Measurements from ENCODE around the gene GLIS1. TPM values are rescaled to one million over a fixed set of nuclear protein-coding genes. Genes with fewer than 3 reads are reported as not detected.

The GLIS1 gene
- polyA plus RNA-seq, 1 donor from 2014 or later = not detected

GRCh38 chr1:53653631-53654030 is 85.3 kb downstream of the GLIS1 start:
- H3K27ac ChIP-seq (ENCODE audit: low read length) = no peak overlapping the region
- no peaks in the 10 kb centered on the region for H3K9me2 ChIP-seq (ENCODE audit: insufficient read depth, low read length)
- no peaks in the 10 kb centered on the region for H3K79me2 ChIP-seq (replicated peaks; ENCODE audit: insufficient read depth, low read length)
- no peaks in the 10 kb centered on the region for H3K36me3 ChIP-seq (ENCODE audit: insufficient read depth, low read length)
- H2AFZ ChIP-seq (ENCODE audit: low read depth, low read length) = no peak overlapping the region
- H3F3A ChIP-seq (ENCODE audit: insufficient read depth, low read length, poor library complexity, severe bottlenecking) = no peaks in the 10 kb centered on the region
- H3K4me2 ChIP-seq (ENCODE audit: low read length) = no peak overlapping the region
- no peaks in the 10 kb centered on the region for H4K20me1 ChIP-seq (ENCODE audit: insufficient read depth)
- H3K27me3 ChIP-seq (ENCODE audit: insufficient read depth, low read depth, low read length) = no peaks in the 10 kb centered on the region
- TF ChIP-seq EZH2 (IDR thresholded peaks at IDR 0.05; ENCODE audit: borderline replicate concordance, insufficient read depth, low read length, poor library complexity, severe bottlenecking) (no peak), EP300 (conservative IDR thresholded peaks at IDR 0.05; ENCODE audit: poor library complexity, severe bottlenecking) (no peak), SMC3 (conservative IDR thresholded peaks at IDR 0.05; ENCODE audit: poor library complexity) (no peak)
- H3K9me3 ChIP-seq (ENCODE audit: low read length) = no peaks in the 10 kb centered on the region
- H3K4me3 ChIP-seq (ENCODE audit: low read length) = no peak overlapping the region
- H3K9ac ChIP-seq (ENCODE audit: low read length) = no peak overlapping the region

DNA sequence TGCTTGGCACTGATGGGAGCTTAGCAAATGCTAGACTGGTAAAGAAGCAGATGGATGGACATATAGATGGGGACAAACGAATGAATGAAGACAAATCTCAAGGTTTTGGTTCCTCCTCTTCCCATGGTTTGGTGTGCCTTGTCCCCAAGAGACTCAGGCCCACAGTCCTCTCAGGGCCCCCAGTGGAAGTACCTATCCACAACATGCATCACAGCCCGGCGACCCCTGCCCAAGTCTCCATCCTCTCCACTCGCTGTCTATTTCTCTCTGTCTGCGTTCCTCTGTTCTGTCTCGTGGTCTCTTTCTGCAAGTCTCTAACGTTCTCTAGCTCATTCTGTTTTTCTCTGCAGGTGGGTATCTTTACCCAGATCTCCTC is 85.8 kb downstream of the GLIS1 start:
- TF ChIP-seq POLR2AphosphoS5 (IDR thresholded peaks at IDR 0.05) = no peak
- TF ChIP-seq SMC3 (conservative IDR thresholded peaks at IDR 0.05; ENCODE audit: poor library complexity) = no peak
- TF ChIP-seq TAF1 (IDR thresholded peaks at IDR 0.05; ENCODE audit: low read depth) = no peak
- TF ChIP-seq RAD21 (conservative IDR thresholded peaks at IDR 0.05) = no peak
- TF ChIP-seq, protein P1, sequence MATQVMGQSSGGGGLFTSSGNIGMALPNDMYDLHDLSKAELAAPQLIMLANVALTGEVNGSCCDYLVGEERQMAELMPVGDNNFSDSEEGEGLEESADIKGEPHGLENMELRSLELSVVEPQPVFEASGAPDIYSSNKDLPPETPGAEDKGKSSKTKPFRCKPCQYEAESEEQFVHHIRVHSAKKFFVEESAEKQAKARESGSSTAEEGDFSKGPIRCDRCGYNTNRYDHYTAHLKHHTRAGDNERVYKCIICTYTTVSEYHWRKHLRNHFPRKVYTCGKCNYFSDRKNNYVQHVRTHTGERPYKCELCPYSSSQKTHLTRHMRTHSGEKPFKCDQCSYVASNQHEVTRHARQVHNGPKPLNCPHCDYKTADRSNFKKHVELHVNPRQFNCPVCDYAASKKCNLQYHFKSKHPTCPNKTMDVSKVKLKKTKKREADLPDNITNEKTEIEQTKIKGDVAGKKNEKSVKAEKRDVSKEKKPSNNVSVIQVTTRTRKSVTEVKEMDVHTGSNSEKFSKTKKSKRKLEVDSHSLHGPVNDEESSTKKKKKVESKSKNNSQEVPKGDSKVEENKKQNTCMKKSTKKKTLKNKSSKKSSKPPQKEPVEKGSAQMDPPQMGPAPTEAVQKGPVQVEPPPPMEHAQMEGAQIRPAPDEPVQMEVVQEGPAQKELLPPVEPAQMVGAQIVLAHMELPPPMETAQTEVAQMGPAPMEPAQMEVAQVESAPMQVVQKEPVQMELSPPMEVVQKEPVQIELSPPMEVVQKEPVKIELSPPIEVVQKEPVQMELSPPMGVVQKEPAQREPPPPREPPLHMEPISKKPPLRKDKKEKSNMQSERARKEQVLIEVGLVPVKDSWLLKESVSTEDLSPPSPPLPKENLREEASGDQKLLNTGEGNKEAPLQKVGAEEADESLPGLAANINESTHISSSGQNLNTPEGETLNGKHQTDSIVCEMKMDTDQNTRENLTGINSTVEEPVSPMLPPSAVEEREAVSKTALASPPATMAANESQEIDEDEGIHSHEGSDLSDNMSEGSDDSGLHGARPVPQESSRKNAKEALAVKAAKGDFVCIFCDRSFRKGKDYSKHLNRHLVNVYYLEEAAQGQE (IDR thresholded peaks at IDR 0.05; ENCODE audit: borderline replicate concordance) = no peak
- no peak for TF ChIP-seq MXI1 (conservative IDR thresholded peaks at IDR 0.05; ENCODE audit: poor library complexity, severe bottlenecking)
- TF ChIP-seq EZH2 (IDR thresholded peaks at IDR 0.05; ENCODE audit: borderline replicate concordance, insufficient read depth, low read length, poor library complexity, severe bottlenecking) = no peak
- no peak for TF ChIP-seq CTCF (IDR thresholded peaks at IDR 0.05; ENCODE audit: poor library complexity, severe bottlenecking)
- TF ChIP-seq EP300 (conservative IDR thresholded peaks at IDR 0.05; ENCODE audit: poor library complexity, severe bottlenecking) = no peak

More for the DNA sequence above, 85.8 kb downstream of the GLIS1 start:
- no peaks in the 10 kb centered on the region for H3K79me2 ChIP-seq (replicated peaks; ENCODE audit: insufficient read depth, low read length)
- no peaks in the 10 kb centered on the region for H4K20me1 ChIP-seq (ENCODE audit: insufficient read depth)
- H3K27ac ChIP-seq (ENCODE audit: low read length) = no peak overlapping the region
- no peak overlapping the region for H3K9ac ChIP-seq (ENCODE audit: low read length)
- H3F3A ChIP-seq (ENCODE audit: insufficient read depth, low read length, poor library complexity, severe bottlenecking) = no peaks in the 10 kb centered on the region
- H3K9me2 ChIP-seq (ENCODE audit: insufficient read depth, low read length) = no peaks in the 10 kb centered on the region
- no peaks in the 10 kb centered on the region for H3K27me3 ChIP-seq (ENCODE audit: insufficient read depth, low read depth, low read length)
- H2AFZ ChIP-seq (ENCODE audit: low read depth, low read length) = no peak overlapping the region
- H3K4me3 ChIP-seq (ENCODE audit: low read length) = no peak overlapping the region
- H3K36me3 ChIP-seq (ENCODE audit: insufficient read depth, low read length) = no peaks in the 10 kb centered on the region
- H3K9me3 ChIP-seq (ENCODE audit: low read length) = no peaks in the 10 kb centered on the region
- no peak overlapping the region for H3K4me2 ChIP-seq (ENCODE audit: low read length)

Measured in neural cell (in vitro differentiated cells).